Heart left ventricle (tissue), 13 donors: Measurements from ENCODE around the gene MED17.
"Not testable (repeated sequence)": the region's sequence is repeated elsewhere in the genome, so short reads cannot be mapped to it uniquely, and the experiment has no call there.

Source experiments
- POLR2A ChIP-seq, 2 donors: fragments of 450-650 bp; IDR thresholded peaks; one replicate each; pipeline ENCODE4 v1.6.1; 2017; ENCODE audit warnings: antibody characterized with exemption in 2 of 2, mild to moderate bottlenecking in 2 of 2, moderate library complexity in 2 of 2
- TF ChIP-seq, protein P1 (sequence below), 12 donors: fragments of 200-600 bp; sonication (generic) in 4 of 12; IDR thresholded peaks; one replicate each; pipeline versions ENCODE4 v1.5.0 to v1.8.0; 2018 to 2022; ENCODE audit warnings: antibody characterized with exemption in 12 of 12, mild to moderate bottlenecking in 5 of 12
- donor health status: ischemic (EF 13 %, LVEDD 7.1; RV severe dilation, severe dysfunction).
- donor health status: DM: no; HTN: yes; CAD: no.
- donor health status: DM: no; HTN: no; CAD: no.
- donor health status: ischemic (EF 25% LVEDD 6.9; RV normal size, moderate dysfunction).
- donor health status: ischemic (EF 25% LVEDD 5.7; RV mildly dilated, moderate dysfunction).
- donor health status: ischemic (EF 35%, LVEDD 5.7; RV mildly dilated, moderate dysfunction).
- donor health status: nonischemic (EF 11% LVEDD 7.7; RV severe dilation, severe dysfunction).
- donor health status: DM: yes; HTN: yes; CAD: no.
- donor health status: PGD.
- donor health status: ischemic (EF 29% LVEDD 5.4; RV normal size, mild dysfunction).
- donor health status: nonischemic (EF 23%, LVEDD 6.1; RV moderate dilation, normal function).

DNA sequence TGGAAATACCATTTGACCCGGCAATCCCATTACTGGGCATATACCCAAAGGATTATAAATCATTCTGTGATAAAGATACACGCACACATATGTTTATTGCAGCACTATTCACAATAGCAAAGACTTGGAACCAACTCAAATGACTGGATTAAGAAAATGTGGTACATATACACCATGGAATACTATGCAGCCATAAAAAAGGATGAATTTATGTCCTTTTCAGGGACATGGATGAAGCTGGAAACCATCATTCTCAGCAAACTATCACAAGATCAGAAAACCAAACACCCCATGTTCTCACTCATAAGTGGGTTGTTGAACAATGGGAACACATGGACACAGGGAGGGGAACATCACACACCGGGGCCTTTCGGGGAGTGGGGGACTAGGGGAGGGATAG is 25.0 kb upstream of the MED17 start:
- TF ChIP-seq, protein P1, sequence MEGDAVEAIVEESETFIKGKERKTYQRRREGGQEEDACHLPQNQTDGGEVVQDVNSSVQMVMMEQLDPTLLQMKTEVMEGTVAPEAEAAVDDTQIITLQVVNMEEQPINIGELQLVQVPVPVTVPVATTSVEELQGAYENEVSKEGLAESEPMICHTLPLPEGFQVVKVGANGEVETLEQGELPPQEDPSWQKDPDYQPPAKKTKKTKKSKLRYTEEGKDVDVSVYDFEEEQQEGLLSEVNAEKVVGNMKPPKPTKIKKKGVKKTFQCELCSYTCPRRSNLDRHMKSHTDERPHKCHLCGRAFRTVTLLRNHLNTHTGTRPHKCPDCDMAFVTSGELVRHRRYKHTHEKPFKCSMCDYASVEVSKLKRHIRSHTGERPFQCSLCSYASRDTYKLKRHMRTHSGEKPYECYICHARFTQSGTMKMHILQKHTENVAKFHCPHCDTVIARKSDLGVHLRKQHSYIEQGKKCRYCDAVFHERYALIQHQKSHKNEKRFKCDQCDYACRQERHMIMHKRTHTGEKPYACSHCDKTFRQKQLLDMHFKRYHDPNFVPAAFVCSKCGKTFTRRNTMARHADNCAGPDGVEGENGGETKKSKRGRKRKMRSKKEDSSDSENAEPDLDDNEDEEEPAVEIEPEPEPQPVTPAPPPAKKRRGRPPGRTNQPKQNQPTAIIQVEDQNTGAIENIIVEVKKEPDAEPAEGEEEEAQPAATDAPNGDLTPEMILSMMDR (IDR thresholded peaks at IDR 0.05) = not testable (repeated sequence)
- not testable (repeated sequence) for TF ChIP-seq POLR2A (IDR thresholded peaks at IDR 0.05)
